ENCODE measurements around the gene SETBP1.

GRCh38 chr18:44765456-44765855, 84.8 kb downstream of the SETBP1 start:
- TF ChIP-seq, protein P1, sequence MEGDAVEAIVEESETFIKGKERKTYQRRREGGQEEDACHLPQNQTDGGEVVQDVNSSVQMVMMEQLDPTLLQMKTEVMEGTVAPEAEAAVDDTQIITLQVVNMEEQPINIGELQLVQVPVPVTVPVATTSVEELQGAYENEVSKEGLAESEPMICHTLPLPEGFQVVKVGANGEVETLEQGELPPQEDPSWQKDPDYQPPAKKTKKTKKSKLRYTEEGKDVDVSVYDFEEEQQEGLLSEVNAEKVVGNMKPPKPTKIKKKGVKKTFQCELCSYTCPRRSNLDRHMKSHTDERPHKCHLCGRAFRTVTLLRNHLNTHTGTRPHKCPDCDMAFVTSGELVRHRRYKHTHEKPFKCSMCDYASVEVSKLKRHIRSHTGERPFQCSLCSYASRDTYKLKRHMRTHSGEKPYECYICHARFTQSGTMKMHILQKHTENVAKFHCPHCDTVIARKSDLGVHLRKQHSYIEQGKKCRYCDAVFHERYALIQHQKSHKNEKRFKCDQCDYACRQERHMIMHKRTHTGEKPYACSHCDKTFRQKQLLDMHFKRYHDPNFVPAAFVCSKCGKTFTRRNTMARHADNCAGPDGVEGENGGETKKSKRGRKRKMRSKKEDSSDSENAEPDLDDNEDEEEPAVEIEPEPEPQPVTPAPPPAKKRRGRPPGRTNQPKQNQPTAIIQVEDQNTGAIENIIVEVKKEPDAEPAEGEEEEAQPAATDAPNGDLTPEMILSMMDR (IDR thresholded peaks at IDR 0.05; ENCODE audit: low read depth, low read length), result no peak
- TF ChIP-seq POLR2A (IDR thresholded peaks at IDR 0.05; ENCODE audit: extremely low read depth, insufficient read length), result no peak

Data from NB4 (cell line).